ENCODE measurements around the gene PLPP2.

DNA sequence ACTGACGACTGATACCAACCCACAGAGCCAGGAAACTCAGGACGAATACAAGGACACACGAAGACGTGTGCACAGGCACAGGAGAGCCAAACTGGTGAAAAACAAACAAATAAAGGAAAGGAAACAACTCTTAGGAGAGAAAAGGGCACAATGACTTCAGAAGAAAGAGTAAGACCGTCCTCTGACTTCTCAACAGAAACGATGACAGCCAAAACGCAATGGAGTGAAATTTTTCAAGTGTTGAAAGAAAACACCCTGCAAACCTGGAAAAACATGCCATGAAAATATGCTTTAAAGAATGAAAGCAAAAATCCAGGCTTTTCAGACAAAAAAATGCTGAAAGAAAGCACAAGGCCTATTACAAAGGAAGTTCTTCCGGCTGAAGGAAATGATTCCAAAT is 24.6 kb upstream of the PLPP2 start:
- TF ChIP-seq NR3C1 (CRISPR knock-in tag; IDR thresholded peaks at IDR 0.05) = no peak
- no peak for TF ChIP-seq SMAD3 (CRISPR knock-in tag; conservative IDR thresholded peaks at IDR 0.05)
- TF ChIP-seq CREM (IDR thresholded peaks at IDR 0.05; ENCODE audit: low read depth) = no peak
- TF ChIP-seq BHLHE40 (IDR thresholded peaks at IDR 0.05; ENCODE audit: low read length) = no peak
- no peak for TF ChIP-seq ZNF436 (CRISPR knock-in tag; IDR thresholded peaks at IDR 0.05)
- no peak for TF ChIP-seq CTCF (IDR thresholded peaks at IDR 0.05 in 2 of 3, conservative IDR thresholded peaks at IDR 0.05 in 1 of 3; ENCODE audit: insufficient read depth in 2 of 3, low read depth in 1 of 3, low read length in 3 of 3)
- TF ChIP-seq TRIM28 (IDR thresholded peaks at IDR 0.05) = peak; percentile 78
- TF ChIP-seq ZNF311 (CRISPR knock-in tag; IDR thresholded peaks at IDR 0.05) = no peak
- TF ChIP-seq, protein P1, sequence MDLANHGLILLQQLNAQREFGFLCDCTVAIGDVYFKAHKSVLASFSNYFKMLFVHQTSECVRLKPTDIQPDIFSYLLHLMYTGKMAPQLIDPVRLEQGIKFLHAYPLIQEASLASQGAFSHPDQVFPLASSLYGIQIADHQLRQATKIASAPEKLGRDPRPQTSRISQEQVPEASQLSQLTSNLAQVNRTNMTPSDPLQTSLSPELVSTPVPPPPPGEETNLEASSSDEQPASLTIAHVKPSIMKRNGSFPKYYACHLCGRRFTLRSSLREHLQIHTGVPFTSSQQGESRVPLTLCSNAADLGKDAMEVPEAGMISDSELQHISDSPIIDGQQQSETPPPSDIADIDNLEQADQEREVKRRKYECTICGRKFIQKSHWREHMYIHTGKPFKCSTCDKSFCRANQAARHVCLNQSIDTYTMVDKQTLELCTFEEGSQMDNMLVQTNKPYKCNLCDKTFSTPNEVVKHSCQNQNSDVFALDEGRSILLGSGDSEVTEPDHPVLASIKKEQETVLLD (IDR thresholded peaks at IDR 0.05) = no peak
- TF ChIP-seq ZFP91 (CRISPR knock-in tag; IDR thresholded peaks at IDR 0.05) = no peak
- TF ChIP-seq PCBP1 (IDR thresholded peaks at IDR 0.05; ENCODE audit: low read depth, low read length, poor library complexity, severe bottlenecking) = no peak
- TF ChIP-seq ZNF280A (IDR thresholded peaks at IDR 0.05; ENCODE audit: low read depth, partially characterized antibody) = peak; percentile 34

Data from K562 (cell line).